NCI-H1694 (cell line): ENCODE results near the gene FBXL3.

Experiments used
- DNase-seq: peaks from one replicate; lab custom pipeline; 2025; lab: John Stamatoyannopoulos, UW

FBXL3 gene

GRCh38 chr13:77026861-77027621 lies at the start of gene FBXL3:
FBXL3 (minus strand) TSS chr13:77027159; CDS start chr13:77021860, 5,299 bp downstream.
- peak; percentile 77 for DNase-seq

GRCh38 chr13:77067519-77067918 lies 40.6 kb upstream of the FBXL3 start:
- no peak for DNase-seq

GRCh38 chr13:77065461-77066147 lies 38.6 kb upstream of the FBXL3 start:
- DNase-seq: no peak

- no peak for DNase-seq
Observed at GRCh38 chr13:77062097-77062496, 35.1 kb upstream of the FBXL3 start.

GRCh38 chr13:77061362-77061761 lies 34.4 kb upstream of the FBXL3 start:
- DNase-seq: no peak

GRCh38 chr13:77056886-77057285 lies 29.9 kb upstream of the FBXL3 start:
- no peak for DNase-seq

- DNase-seq: no peak
Observed at GRCh38 chr13:77056382-77056781, 29.4 kb upstream of the FBXL3 start.

- DNase-seq: no peak
Observed at GRCh38 chr13:77055158-77055557, 28.2 kb upstream of the FBXL3 start.

GRCh38 chr13:77053192-77053591 lies 26.2 kb upstream of the FBXL3 start:
- DNase-seq: no peak

GRCh38 chr13:77048681-77049080 lies 21.7 kb upstream of the FBXL3 start:
- DNase-seq: no peak

GRCh38 chr13:77047649-77048343 lies 20.8 kb upstream of the FBXL3 start:
- no peak for DNase-seq

GRCh38 chr13:77042566-77043177 lies 15.7 kb upstream of the FBXL3 start:
- no peak for DNase-seq

- no peak for DNase-seq
Observed at GRCh38 chr13:77040835-77041234, 13.9 kb upstream of the FBXL3 start.

GRCh38 chr13:77040076-77040475 lies 13.1 kb upstream of the FBXL3 start:
- no peak for DNase-seq

- DNase-seq: no peak
Observed at GRCh38 chr13:77038907-77039480, 12.0 kb upstream of the FBXL3 start.

- DNase-seq: no peak
Observed at GRCh38 chr13:77036279-77036678, 9.3 kb upstream of the FBXL3 start.

GRCh38 chr13:77034881-77035280 lies 7.9 kb upstream of the FBXL3 start:
- no peak for DNase-seq

GRCh38 chr13:77033717-77034302 lies 6.9 kb upstream of the FBXL3 start:
- no peak for DNase-seq

GRCh38 chr13:77031656-77032243 lies 4.8 kb upstream of the FBXL3 start:
- DNase-seq: no peak

- DNase-seq: no peak
Observed at GRCh38 chr13:77029436-77029835, 2.5 kb upstream of the FBXL3 start.

- DNase-seq: no peak
Observed at GRCh38 chr13:77028202-77028601, 1.2 kb upstream of the FBXL3 start.
